H1 (cell line): Measurements from ENCODE around the gene SEH1L. TPM values are rescaled to one million over a fixed set of nuclear protein-coding genes. Genes with fewer than 3 reads are reported as not detected.

Experiments
- EZH2 ChIP-seq: fragments of 200-600 bp; sonication (generic); IDR thresholded peaks from 2 replicates; pipeline ENCODE4 v1.7.1; 2012; ENCODE audit warnings: low read depth, mild to moderate bottlenecking, moderate library complexity, low read length, inconsistent platforms; ENCODE audit not compliant: severe bottlenecking
- POLR2A ChIP-seq, 2 experiments: IDR thresholded peaks; 1 replicate in 1 of 2; 2 replicates in 1 of 2; pipeline ENCODE4 v1.6.1; 2011; ENCODE audit warnings: low read depth in 2 of 2, low read length in 2 of 2, mild to moderate bottlenecking in 2 of 2; ENCODE audit errors: control extremely low read depth in 1 of 2
- polyA plus RNA-seq, 7 experiments: library from polyadenylated mRNA; depleted of rRNA in 3 of 7; stranded (reverse) in 5 of 7; unstranded in 2 of 7; fragments of >200 nt in 5 of 7; fragments of 200-250 nt in 2 of 7; gene quantifications; 1 replicate in 5 of 7; 2 replicates in 1 of 7; 4 replicates in 1 of 7; pipeline versions ENCODE4 v1.2.1 to v1.2.3, GENCODE V29; 2011 to 2013; ENCODE audit warnings: missing spikeins in 2 of 7, mixed read lengths in 2 of 7
- total RNA-seq: library from RNA; stranded (reverse); fragmentation: NEBNext Ultra II Directional; extraction: Animal tissue kit (Norgen Biotek cat#: 25700); gene quantifications from 2 replicates; pipeline ENCODE4 v1.2.1, GENCODE V29; 2021

The SEH1L gene
- total and polyA plus RNA-seq, 2 of the 8 experiments (the other 6 are each of a cell fraction or from before 2014, with no cell fraction given): 41.7 to 96.7 TPM

- TF ChIP-seq EZH2: no peak
- TF ChIP-seq POLR2A (IDR thresholded peaks at IDR 0.05; ENCODE audit: control extremely low read depth in 1 of 2, low read depth in 2 of 2, low read length in 2 of 2): no peak
Measured at GRCh38 chr18:12990123-12990475, 42.3 kb downstream of the SEH1L start (continued).
